GM23338 (cell line): ENCODE measurements around the gene FYB2.

Source experiments
- CREB1 ChIP-seq: fragments of 250-450 bp; sonication (Bioruptor Pico); IDR thresholded peaks from 2 replicates; pipeline ENCODE4 v1.5.0; 2020; ENCODE audit warnings: low read depth, mild to moderate bottlenecking, moderate library complexity
- EZH2 ChIP-seq: fragments of 200-600 bp; sonication (generic); IDR thresholded peaks from one replicate; pipeline ENCODE4 v1.8.0; 2017; ENCODE audit warnings: antibody characterized with exemption, mild to moderate bottlenecking, low read depth; ENCODE audit not compliant: unreplicated experiment
- EZH2phosphoT487 ChIP-seq: fragments of 200-600 bp; sonication (generic); IDR thresholded peaks from one replicate; pipeline ENCODE4 v1.8.1; 2018; ENCODE audit warnings: antibody characterized with exemption; ENCODE audit not compliant: unreplicated experiment
- POLR2AphosphoS5 ChIP-seq: IDR thresholded peaks from 2 replicates; pipeline ENCODE4 v1.6.1; 2016; ENCODE audit warnings: antibody characterized with exemption, low read depth
- ZNF331 ChIP-seq: fragments of 250-450 bp; sonication (Bioruptor Pico); IDR thresholded peaks from 2 replicates; pipeline ENCODE4 v1.5.0; 2020; ENCODE audit warnings: low read depth, mild to moderate bottlenecking, moderate library complexity
- TF ChIP-seq, protein P1 (sequence below): IDR thresholded peaks from 2 replicates; pipeline ENCODE4 v1.6.1; 2016; ENCODE audit warnings: antibody characterized with exemption
- TF ChIP-seq, protein P2 (sequence below): IDR thresholded peaks from one replicate; pipeline ENCODE4 v1.6.1; 2018; ENCODE audit warnings: antibody characterized with exemption; ENCODE audit not compliant: unreplicated experiment
- TF ChIP-seq, protein P3 (sequence below), 2 experiments: fragments of 200-600 bp in 1 of 2; sonication (generic) in 1 of 2; conservative IDR thresholded peaks; 2 replicates each; pipeline versions ENCODE4 v1.5.1 to v1.6.1; 2016 to 2017; ENCODE audit warnings: antibody characterized with exemption in 2 of 2, low read depth in 2 of 2, mild to moderate bottlenecking in 2 of 2, moderate library complexity in 1 of 2

DNA sequence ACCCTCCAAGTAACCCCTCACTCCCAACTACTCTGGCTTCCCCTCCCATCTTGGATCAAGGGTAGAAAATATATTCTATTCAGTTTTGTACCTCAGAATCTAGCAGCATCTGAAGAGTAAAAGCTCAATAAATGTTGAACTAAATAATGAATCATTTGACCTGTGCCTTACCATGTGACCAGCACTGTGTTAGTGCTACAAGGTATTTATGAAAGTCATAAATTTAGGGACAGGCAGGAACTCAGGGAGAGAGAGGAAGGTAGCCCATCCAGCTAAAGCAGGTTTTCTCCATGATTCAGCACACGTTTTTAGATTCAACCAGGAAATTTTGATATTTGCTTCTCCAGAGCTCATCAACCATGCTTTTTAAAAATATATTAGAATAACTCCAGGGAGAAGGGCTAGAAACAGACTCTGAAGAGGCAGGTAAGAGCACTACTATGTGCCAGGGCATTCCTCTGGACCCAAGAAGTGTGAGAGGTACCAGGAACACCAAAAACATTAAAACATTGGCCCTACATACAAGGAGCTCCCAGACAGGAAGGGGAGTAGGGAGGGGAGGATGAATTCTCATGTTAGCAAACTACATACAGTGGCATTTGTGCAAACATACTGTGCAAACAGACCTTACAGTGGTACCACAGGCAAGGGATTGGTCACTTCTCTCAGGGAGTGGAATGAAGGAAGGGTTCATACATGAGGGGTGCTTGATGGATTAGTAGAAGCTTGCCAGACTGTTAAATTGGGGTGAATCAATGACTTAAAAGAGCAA, 64.3 kb downstream of the FYB2 start:
- no peak for TF ChIP-seq POLR2AphosphoS5
- TF ChIP-seq, protein P1, sequence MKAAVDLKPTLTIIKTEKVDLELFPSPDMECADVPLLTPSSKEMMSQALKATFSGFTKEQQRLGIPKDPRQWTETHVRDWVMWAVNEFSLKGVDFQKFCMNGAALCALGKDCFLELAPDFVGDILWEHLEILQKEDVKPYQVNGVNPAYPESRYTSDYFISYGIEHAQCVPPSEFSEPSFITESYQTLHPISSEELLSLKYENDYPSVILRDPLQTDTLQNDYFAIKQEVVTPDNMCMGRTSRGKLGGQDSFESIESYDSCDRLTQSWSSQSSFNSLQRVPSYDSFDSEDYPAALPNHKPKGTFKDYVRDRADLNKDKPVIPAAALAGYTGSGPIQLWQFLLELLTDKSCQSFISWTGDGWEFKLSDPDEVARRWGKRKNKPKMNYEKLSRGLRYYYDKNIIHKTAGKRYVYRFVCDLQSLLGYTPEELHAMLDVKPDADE = no peak
- TF ChIP-seq, protein P2, sequence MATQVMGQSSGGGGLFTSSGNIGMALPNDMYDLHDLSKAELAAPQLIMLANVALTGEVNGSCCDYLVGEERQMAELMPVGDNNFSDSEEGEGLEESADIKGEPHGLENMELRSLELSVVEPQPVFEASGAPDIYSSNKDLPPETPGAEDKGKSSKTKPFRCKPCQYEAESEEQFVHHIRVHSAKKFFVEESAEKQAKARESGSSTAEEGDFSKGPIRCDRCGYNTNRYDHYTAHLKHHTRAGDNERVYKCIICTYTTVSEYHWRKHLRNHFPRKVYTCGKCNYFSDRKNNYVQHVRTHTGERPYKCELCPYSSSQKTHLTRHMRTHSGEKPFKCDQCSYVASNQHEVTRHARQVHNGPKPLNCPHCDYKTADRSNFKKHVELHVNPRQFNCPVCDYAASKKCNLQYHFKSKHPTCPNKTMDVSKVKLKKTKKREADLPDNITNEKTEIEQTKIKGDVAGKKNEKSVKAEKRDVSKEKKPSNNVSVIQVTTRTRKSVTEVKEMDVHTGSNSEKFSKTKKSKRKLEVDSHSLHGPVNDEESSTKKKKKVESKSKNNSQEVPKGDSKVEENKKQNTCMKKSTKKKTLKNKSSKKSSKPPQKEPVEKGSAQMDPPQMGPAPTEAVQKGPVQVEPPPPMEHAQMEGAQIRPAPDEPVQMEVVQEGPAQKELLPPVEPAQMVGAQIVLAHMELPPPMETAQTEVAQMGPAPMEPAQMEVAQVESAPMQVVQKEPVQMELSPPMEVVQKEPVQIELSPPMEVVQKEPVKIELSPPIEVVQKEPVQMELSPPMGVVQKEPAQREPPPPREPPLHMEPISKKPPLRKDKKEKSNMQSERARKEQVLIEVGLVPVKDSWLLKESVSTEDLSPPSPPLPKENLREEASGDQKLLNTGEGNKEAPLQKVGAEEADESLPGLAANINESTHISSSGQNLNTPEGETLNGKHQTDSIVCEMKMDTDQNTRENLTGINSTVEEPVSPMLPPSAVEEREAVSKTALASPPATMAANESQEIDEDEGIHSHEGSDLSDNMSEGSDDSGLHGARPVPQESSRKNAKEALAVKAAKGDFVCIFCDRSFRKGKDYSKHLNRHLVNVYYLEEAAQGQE = no peak
- TF ChIP-seq, protein P3, sequence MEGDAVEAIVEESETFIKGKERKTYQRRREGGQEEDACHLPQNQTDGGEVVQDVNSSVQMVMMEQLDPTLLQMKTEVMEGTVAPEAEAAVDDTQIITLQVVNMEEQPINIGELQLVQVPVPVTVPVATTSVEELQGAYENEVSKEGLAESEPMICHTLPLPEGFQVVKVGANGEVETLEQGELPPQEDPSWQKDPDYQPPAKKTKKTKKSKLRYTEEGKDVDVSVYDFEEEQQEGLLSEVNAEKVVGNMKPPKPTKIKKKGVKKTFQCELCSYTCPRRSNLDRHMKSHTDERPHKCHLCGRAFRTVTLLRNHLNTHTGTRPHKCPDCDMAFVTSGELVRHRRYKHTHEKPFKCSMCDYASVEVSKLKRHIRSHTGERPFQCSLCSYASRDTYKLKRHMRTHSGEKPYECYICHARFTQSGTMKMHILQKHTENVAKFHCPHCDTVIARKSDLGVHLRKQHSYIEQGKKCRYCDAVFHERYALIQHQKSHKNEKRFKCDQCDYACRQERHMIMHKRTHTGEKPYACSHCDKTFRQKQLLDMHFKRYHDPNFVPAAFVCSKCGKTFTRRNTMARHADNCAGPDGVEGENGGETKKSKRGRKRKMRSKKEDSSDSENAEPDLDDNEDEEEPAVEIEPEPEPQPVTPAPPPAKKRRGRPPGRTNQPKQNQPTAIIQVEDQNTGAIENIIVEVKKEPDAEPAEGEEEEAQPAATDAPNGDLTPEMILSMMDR (conservative IDR thresholded peaks at IDR 0.05; ENCODE audit: low read depth in 2 of 2) = no peak
- no peak for TF ChIP-seq EZH2phosphoT487
- no peak for TF ChIP-seq EZH2
- TF ChIP-seq CREB1 (CRISPR knock-in tag) = no peak
- TF ChIP-seq ZNF331 = no peak
